CD14-positive monocyte (primary cell): ENCODE results near the gene RAET1G. TPM values are rescaled to one million over a fixed set of nuclear protein-coding genes. Genes with fewer than 3 reads are reported as not detected.

Experiments used
- DNase-seq, 3 donors: peaks; one replicate each; pipeline ENCODE4 v3.0.0-alpha.2; 2011 to 2022
- H2AFZ ChIP-seq: 2 replicates; pipeline ENCODE4 v1.6.0; 2012; ENCODE audit warnings: mild to moderate bottlenecking, low read depth, low read length, inconsistent platforms; ENCODE audit not compliant: insufficient read depth, poor library complexity, severe bottlenecking
- H3K27ac ChIP-seq, 2 donors: 1 replicate in 1 of 2; 2 replicates in 1 of 2; pipeline ENCODE4 v1.5.1; 2012 to 2013; ENCODE audit warnings: low read length in 2 of 2, control low read depth in 1 of 2, inconsistent platforms in 1 of 2, low read depth in 1 of 2, mild to moderate bottlenecking in 1 of 2
- H3K27me3 ChIP-seq, 2 donors: one replicate each; pipeline versions ENCODE4 v1.6.0 to v1.6.1; 2011 to 2013; ENCODE audit warnings: low read length in 2 of 2; ENCODE audit not compliant: control insufficient read depth in 2 of 2, insufficient read depth in 2 of 2
- H3K36me3 ChIP-seq, 2 donors: replicated peaks in 1 of 2; 1 replicate in 1 of 2; 2 replicates in 1 of 2; pipeline versions ENCODE4 v1.5.1 to v1.6.1; 2012 to 2013; ENCODE audit warnings: low read length in 2 of 2, control low read depth in 1 of 2, inconsistent platforms in 1 of 2, mild to moderate bottlenecking in 1 of 2; ENCODE audit not compliant: insufficient read depth in 2 of 2, control insufficient read depth in 1 of 2
- H3K4me1 ChIP-seq, 2 donors: 1 replicate in 1 of 2; 2 replicates in 1 of 2; pipeline versions ENCODE4 v1.5.1 to v1.6.1; 2012 to 2013; ENCODE audit warnings: low read length in 2 of 2, control low read depth in 1 of 2, inconsistent platforms in 1 of 2, mild to moderate bottlenecking in 1 of 2, moderate library complexity in 1 of 2; ENCODE audit not compliant: insufficient read depth in 2 of 2, control insufficient read depth in 1 of 2
- H3K4me2 ChIP-seq: replicated peaks from 2 replicates; pipeline ENCODE3; 2012; ENCODE audit warnings: low read length, moderate library complexity, mild to moderate bottlenecking; ENCODE audit not compliant: poor library complexity, severe bottlenecking; ENCODE audit errors: extremely low read depth
- H3K4me3 ChIP-seq, 3 experiments: fragments of 200-600 bp in 1 of 3; sonication (generic) in 1 of 3; replicated peaks in 1 of 3; 1 replicate in 2 of 3; 2 replicates in 1 of 3; pipeline ENCODE4 v1.5.1; 2011 to 2013; ENCODE audit warnings: low read length in 3 of 3, mild to moderate bottlenecking in 3 of 3, control low read depth in 2 of 3, low read depth in 2 of 3, inconsistent platforms in 1 of 3, moderate library complexity in 1 of 3
- H3K79me2 ChIP-seq: 2 replicates; pipeline ENCODE4 v1.6.0; 2012; ENCODE audit warnings: mild to moderate bottlenecking, control low read depth, inconsistent platforms, low read length, moderate library complexity; ENCODE audit not compliant: insufficient read depth
- H3K9ac ChIP-seq: 2 replicates; pipeline ENCODE4 v1.6.0; 2017; ENCODE audit warnings: low read length, mild to moderate bottlenecking; ENCODE audit not compliant: insufficient read depth, poor library complexity, severe bottlenecking
- H3K9me3 ChIP-seq, 2 donors: replicated peaks in 1 of 2; 1 replicate in 1 of 2; 2 replicates in 1 of 2; pipeline versions ENCODE4 v1.5.1 to v1.6.1; 2012 to 2013; ENCODE audit warnings: low read length in 2 of 2, control low read depth in 1 of 2; ENCODE audit not compliant: control insufficient read depth in 1 of 2, insufficient read depth in 1 of 2
- H4K20me1 ChIP-seq: 2 replicates; pipeline ENCODE4 v1.6.0; 2012; ENCODE audit warnings: mild to moderate bottlenecking, low read length, control low read depth, moderate library complexity; ENCODE audit not compliant: insufficient read depth
- H3K27ac Mint-ChIP-seq, 7 donors: one replicate each; pipeline ENCODE4 v1.8.0; 2020; ENCODE audit warnings: mild to moderate bottlenecking in 7 of 7, mixed read lengths in 7 of 7, moderate library complexity in 6 of 7, inconsistent platforms in 2 of 7
- H3K27me3 Mint-ChIP-seq, 3 donors: one replicate each; pipeline ENCODE4 v1.8.0; 2021 to 2022; ENCODE audit warnings: low read depth in 3 of 3, mild to moderate bottlenecking in 3 of 3, mixed read lengths in 3 of 3, moderate library complexity in 3 of 3, inconsistent platforms in 1 of 3
- H3K36me3 Mint-ChIP-seq, 2 donors: one replicate each; pipeline ENCODE4 v1.8.0; 2020; ENCODE audit warnings: mixed read lengths in 2 of 2, inconsistent platforms in 1 of 2, mild to moderate bottlenecking in 1 of 2
- H3K4me1 Mint-ChIP-seq: one replicate; pipeline ENCODE4 v1.8.0; 2020; ENCODE audit warnings: mild to moderate bottlenecking, mixed read lengths
- H3K4me3 Mint-ChIP-seq, 2 donors: one replicate each; pipeline ENCODE4 v1.8.0; 2020; ENCODE audit warnings: mild to moderate bottlenecking in 2 of 2, mixed read lengths in 2 of 2, moderate library complexity in 1 of 2
- H3K9me3 Mint-ChIP-seq, 7 donors: one replicate each; pipeline ENCODE4 v1.8.0; 2020 to 2022; ENCODE audit warnings: mixed read lengths in 7 of 7, mild to moderate bottlenecking in 6 of 7, moderate library complexity in 6 of 7, inconsistent platforms in 2 of 7
- WGBS: methylation state at CpG from one replicate; pipeline ENCODE4 v1.1.5; 2013; ENCODE audit warnings: missing lambda C conversion rate; ENCODE audit not compliant: insufficient coverage; 5-methylcytosine and 5-hydroxymethylcytosine counted together
- intact Hi-C, 2 donors: fragments of 100-400 bp; cut with micrococcal nuclease; formaldehyde crosslinking; loops; one replicate each; pipeline versions ENCODE4 v1.15.0 to v1.15.1; 2023
- polyA plus RNA-seq, 3 donors: library from polyadenylated mRNA; depleted of rRNA in 1 of 3; unstranded in 2 of 3; stranded (reverse) in 1 of 3; fragments of 300-500 nt in 2 of 3; fragments of >200 nt in 1 of 3; fragmentation: Illumina TruSeq in 2 of 3; gene quantifications; 1 replicate in 2 of 3; 2 replicates in 1 of 3; pipeline ENCODE4 v1.2.3, GENCODE V29; 2012 to 2021
- TF ChIP-seq, protein P1 (sequence below): fragments of 200-600 bp; IDR thresholded peaks from one replicate; pipeline ENCODE4 v1.8.0; 2022; ENCODE audit warnings: antibody characterized with exemption, mild to moderate bottlenecking

RAET1G gene
- polyA plus RNA-seq, 3 donors, result not detected

- TF ChIP-seq, protein P1, sequence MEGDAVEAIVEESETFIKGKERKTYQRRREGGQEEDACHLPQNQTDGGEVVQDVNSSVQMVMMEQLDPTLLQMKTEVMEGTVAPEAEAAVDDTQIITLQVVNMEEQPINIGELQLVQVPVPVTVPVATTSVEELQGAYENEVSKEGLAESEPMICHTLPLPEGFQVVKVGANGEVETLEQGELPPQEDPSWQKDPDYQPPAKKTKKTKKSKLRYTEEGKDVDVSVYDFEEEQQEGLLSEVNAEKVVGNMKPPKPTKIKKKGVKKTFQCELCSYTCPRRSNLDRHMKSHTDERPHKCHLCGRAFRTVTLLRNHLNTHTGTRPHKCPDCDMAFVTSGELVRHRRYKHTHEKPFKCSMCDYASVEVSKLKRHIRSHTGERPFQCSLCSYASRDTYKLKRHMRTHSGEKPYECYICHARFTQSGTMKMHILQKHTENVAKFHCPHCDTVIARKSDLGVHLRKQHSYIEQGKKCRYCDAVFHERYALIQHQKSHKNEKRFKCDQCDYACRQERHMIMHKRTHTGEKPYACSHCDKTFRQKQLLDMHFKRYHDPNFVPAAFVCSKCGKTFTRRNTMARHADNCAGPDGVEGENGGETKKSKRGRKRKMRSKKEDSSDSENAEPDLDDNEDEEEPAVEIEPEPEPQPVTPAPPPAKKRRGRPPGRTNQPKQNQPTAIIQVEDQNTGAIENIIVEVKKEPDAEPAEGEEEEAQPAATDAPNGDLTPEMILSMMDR, result no peak
- Mint-ChIP-seq H3K36me3 (peaks cover 12 to 14% of the 10 kb centered on the region in 2 donors), H3K4me3 (peak overlapping the region; percentile 87 to 96), H3K27me3 (peaks cover 73 to 94% (median 89%) of the 10 kb centered on the region in 3 donors), H3K9me3 (peaks cover 5 to 28% (median 22%) of the 10 kb centered on the region in 7 donors), H3K4me1 (peaks cover 24% of the 10 kb centered on the region), H3K27ac (peak overlapping the region in 5 of 7 donors; percentile 18 to 88 (median 79))
- Histone ChIP-seq H3K4me1 (peaks cover 24 to 25% of the 10 kb centered on the region in 2 donors), H3K27me3 (peaks cover 23 to 88% of the 10 kb centered on the region in 2 donors), H3K9ac (no peak overlapping the region), H3K9me3 (peaks cover 12 to 15% of the 10 kb centered on the region in 2 donors), H3K79me2 (no peaks in the 10 kb centered on the region), H3K4me2 (peak overlapping the region; percentile 71), H3K27ac (no peak overlapping the region), H2AFZ (peak overlapping the region; percentile 80), H3K4me3 (peak overlapping the region in 1 of 3 experiments; percentile 77), H4K20me1 (peaks cover 3% of the 10 kb centered on the region), H3K36me3 (no peaks in the 10 kb centered on the region)
- DNase-seq, result no peak
- 77% methylated on average over 5 of the region's 7 CpGs for WGBS
- intact Hi-C loops, result no loop called here
Observed at GRCh38 chr6:149962461-149963211, 39.7 kb upstream of the RAET1G start.

GRCh38 chr6:149961728-149962425 lies 39.0 kb upstream of the RAET1G start:
- peak in 1 of 3 donors; percentile 24 for DNase-seq
- Histone ChIP-seq H3K4me1 (peaks cover 24 to 25% of the 10 kb centered on the region in 2 donors), H3K27me3 (peaks cover 24 to 87% of the 10 kb centered on the region in 2 donors), H3K36me3 (no peaks in the 10 kb centered on the region), H3K79me2 (no peaks in the 10 kb centered on the region), H3K4me3 (no peak overlapping the region), H4K20me1 (peaks cover 3% of the 10 kb centered on the region), H2AFZ (no peak overlapping the region), H3K9me3 (peaks cover 12 to 15% of the 10 kb centered on the region in 2 donors), H3K4me2 (no peak overlapping the region), H3K9ac (no peak overlapping the region), H3K27ac (no peak overlapping the region)
- TF ChIP-seq, protein P1, result peak; percentile 20
- intact Hi-C loops, result no loop called here
- peaks cover 12 to 14% of the 10 kb centered on the region in 2 donors for H3K36me3 Mint-ChIP-seq
- H3K9me3 Mint-ChIP-seq, result peaks cover 5 to 28% (median 22%) of the 10 kb centered on the region in 7 donors
- peak overlapping the region in 2 of 7 donors; percentile 3 to 23 for H3K27ac Mint-ChIP-seq
- 60% methylated on average over 3 of the region's 6 CpGs for WGBS
- H3K27me3 Mint-ChIP-seq, result peaks cover 69 to 91% (median 84%) of the 10 kb centered on the region in 3 donors
- peak overlapping the region; percentile 39 to 47 for H3K4me3 Mint-ChIP-seq
- peaks cover 24% of the 10 kb centered on the region for H3K4me1 Mint-ChIP-seq
